GM18951 (cell line): ENCODE data around the gene AP4S1.

ENCODE experiments used
- POLR2A ChIP-seq: IDR thresholded peaks from 4 replicates; pipeline ENCODE4 v1.6.1; 2011; ENCODE audit warnings: mild to moderate bottlenecking; ENCODE audit not compliant: insufficient read length, insufficient read depth; ENCODE audit errors: extremely low read depth
- in situ Hi-C: fragments of 300-500 bp; cut with MboI; formaldehyde crosslinking; loops from one replicate; pipeline ENCODE4 v1.12.0; 2022; ENCODE audit warnings: low sequenced_read_pairs, mixed read lengths, inconsistent platforms; ENCODE audit not compliant: unreplicated experiment

The AP4S1 gene

DNA sequence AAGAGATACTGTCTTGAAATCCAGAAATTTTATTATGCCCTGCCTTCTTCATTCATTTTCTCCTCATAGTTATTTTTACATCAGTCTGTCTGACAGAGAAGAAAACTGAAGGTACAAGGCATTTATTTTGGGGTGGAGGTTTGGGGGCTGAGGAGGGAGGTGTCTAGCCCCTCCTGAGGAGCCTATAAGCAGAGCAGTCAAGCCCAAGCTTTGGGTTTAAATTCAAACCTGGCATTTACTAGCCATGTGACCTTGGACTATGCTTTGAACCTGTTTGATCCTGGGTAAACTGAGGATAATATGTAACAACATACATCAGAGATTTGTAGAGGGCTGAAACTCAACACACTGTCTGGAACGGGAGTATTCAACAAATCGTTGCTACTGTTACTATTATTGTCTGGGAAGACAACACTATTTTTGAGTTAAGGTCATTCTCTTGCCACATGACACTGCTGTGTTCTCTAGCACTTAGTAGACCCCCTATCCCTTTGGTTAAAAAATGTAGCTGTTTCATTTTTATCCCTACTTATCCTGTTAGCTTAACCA is 66.8 kb downstream of the AP4S1 start:
- TF ChIP-seq POLR2A: no peak
- in situ Hi-C loops: loop anchor here (25.0 kb wide), 1 partner anchor 430 kb away; no protein-coding TSS in a partner anchor

GRCh38 chr14:31093884-31094839 is 68.7 kb downstream of the AP4S1 start:
- in situ Hi-C loops: loop anchor here (25.0 kb wide), 1 partner anchor 432 kb away; no protein-coding TSS in a partner anchor

GRCh38 chr14:31095817-31096216 is 70.4 kb downstream of the AP4S1 start:
- in situ Hi-C loops: loop anchor here (25.0 kb wide), 1 partner anchor 434 kb away; no protein-coding TSS in a partner anchor

- in situ Hi-C loops: loop anchor here (25.0 kb wide), 1 partner anchor 434 kb away; no protein-coding TSS in a partner anchor
- no peak for TF ChIP-seq POLR2A
Measured at GRCh38 chr14:31096255-31096654, 70.8 kb downstream of the AP4S1 start.

- no peak for TF ChIP-seq POLR2A
- in situ Hi-C loops: loop anchor here (25.0 kb wide), 1 partner anchor 435 kb away; no protein-coding TSS in a partner anchor
Measured at GRCh38 chr14:31097081-31097480, 71.6 kb downstream of the AP4S1 start.

GRCh38 chr14:31106768-31107167 is 81.3 kb downstream of the AP4S1 start:
- no peak for TF ChIP-seq POLR2A
- in situ Hi-C loops: no loop called here

DNA sequence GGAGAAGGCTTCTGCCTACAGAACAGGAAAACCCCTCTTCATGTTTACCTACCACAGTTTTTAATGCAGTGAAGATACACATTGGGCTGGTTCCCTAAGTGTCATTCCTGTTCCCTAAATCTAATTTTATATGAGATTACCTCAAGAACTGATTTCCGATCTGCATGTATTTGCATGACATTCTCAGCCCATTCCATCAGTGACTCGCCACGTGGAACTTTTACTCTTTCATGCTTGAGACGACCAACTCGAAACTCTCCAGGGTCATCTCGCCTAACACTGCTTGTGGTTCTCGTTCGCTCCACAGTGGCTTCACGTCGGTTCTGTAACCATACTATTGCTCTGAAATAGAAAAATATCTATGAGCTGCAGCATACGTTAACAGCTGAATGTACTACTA is 83.8 kb downstream of the AP4S1 start:
- in situ Hi-C loops: no loop called here
- no peak for TF ChIP-seq POLR2A

DNA sequence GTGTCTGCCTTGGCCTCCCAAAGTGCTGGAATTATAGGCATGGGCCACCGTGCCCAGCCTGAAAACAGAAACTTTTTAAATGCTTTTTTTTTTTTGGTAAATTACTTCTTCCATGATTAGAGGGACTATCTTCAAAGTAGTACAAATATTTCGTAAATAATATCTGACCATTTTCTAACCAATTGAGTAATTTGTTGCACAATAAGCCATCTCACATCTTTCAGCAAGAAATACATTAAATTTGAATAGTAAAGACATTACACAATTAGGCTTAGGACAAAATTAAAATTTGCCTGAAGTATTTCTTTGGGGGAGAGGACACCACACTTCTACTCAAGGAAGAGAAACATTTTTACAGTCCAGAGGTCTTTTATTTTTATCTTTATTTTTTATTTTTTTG is 85.4 kb downstream of the AP4S1 start:
- no peak for TF ChIP-seq POLR2A
- in situ Hi-C loops: no loop called here

DNA sequence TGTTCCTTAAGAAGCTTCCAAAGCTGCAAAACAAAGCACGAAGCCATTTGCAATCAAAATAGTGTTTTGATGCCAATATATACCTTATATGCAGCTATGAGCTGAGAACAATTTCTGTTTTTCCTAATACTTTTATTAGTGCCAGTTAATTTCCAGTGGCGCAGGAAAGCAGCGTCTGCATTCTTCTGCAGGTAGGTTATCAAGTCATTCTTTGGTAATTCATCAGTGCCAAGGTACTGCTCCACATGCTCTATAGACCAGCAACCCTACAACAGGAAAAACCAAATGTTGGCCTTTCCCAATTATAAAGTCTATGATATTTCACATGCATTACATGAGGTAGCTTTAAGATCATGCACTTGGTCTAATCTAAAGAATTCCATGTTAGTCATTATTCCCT is 88.3 kb downstream of the AP4S1 start:
- TF ChIP-seq POLR2A: no peak
- in situ Hi-C loops: no loop called here

DNA sequence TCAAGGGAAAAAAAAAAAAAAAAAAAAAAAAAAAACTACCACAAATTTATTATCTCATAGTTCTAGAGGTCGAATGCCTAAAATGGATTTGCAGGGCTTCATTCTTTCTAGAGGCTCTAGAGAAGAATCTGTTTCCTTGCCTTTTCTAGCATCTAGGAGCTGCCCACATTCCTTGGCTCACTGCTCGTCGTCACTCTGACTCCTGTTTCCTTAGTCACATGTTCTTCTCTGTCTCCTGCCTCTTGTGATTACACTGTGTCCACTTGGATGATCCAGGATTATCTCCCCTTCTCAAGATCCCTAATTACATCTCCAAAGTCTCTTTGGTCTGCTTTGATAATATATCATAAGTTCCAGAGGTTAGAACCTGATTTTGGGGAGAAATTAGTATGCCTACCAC is 93.4 kb downstream of the AP4S1 start:
- in situ Hi-C loops: no loop called here
- TF ChIP-seq POLR2A: no peak

DNA sequence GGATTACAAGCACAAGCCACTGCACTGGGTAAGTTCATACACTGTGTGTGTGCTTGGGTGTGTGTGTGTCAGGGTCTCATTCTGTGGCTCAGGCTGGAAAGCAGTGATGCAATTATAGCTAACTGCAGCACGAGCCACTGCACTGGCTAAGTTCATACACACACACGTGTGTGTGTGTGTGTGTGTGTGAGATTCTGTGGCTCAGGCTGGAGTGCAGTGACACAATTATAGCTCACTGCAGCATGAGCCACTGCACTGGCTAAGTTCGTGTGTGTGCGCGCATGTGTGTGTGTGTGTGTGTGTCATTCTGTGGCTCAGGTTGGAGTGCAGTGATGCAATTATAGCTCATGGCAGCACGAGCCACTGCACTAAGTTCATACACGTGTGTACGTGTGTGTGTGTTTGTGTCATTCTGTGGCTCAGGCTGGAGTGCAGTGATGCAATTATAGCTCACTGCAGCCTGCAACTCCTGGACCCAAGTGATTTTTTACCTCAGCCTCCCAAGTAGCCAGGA is 96.7 kb downstream of the AP4S1 start:
- no peak for TF ChIP-seq POLR2A
- in situ Hi-C loops: no loop called here

- TF ChIP-seq POLR2A: no peak
Measured at GRCh38 chr14:31122921-31123320, 97.5 kb downstream of the AP4S1 start.

GRCh38 chr14:31124197-31124596 is 98.7 kb downstream of the AP4S1 start:
- TF ChIP-seq POLR2A: no peak
- in situ Hi-C loops: no loop called here

More at GRCh38 chr14:31122921-31123320, 97.5 kb downstream of the AP4S1 start:
- in situ Hi-C loops: no loop called here

DNA sequence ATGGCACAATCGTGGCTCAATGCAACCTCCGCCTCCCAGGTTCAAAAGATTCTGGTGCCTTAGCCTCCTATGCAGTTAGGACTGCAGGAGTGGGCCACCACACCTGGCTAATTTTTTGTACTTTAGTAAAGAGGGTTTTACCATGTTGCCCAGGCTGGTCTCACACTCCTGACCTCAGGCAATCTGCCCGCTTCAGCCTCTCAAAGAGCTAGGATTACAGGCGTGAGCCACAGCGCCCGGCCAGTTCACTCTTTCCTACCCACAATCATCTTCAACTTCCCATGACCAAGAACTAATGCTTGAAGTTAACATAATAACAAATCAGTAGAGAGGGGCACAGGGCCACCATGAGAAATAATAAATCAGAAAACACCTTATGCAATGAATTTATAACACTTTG is 99.8 kb downstream of the AP4S1 start:
- TF ChIP-seq POLR2A: no peak
- in situ Hi-C loops: no loop called here
